H9 (cell line): ENCODE measurements around the gene LTBP4. TPM values are rescaled to one million over a fixed set of nuclear protein-coding genes. Genes with fewer than 3 reads are reported as not detected.

ENCODE experiments used
- DNase-seq: peaks from one replicate; pipeline ENCODE4 v3.0.0-alpha.2; 2017
- H2AFZ ChIP-seq: one replicate; pipeline ENCODE4 v1.6.1; 2013; ENCODE audit warnings: mild to moderate bottlenecking, low read length, control low read depth, moderate library complexity
- H2AK5ac ChIP-seq: 2 replicates; pipeline ENCODE4 v1.6.1; 2013; ENCODE audit warnings: low read length, control low read depth, mixed read lengths; ENCODE audit not compliant: insufficient read length
- H2BK120ac ChIP-seq: one replicate; pipeline ENCODE4 v1.6.1; 2013; ENCODE audit warnings: low read depth, mild to moderate bottlenecking, low read length, control low read depth, inconsistent platforms; ENCODE audit not compliant: poor library complexity, severe bottlenecking
- H2BK12ac ChIP-seq: 2 replicates; pipeline ENCODE4 v1.6.1; 2013; ENCODE audit warnings: low read length, control low read depth, mixed read lengths, low read depth; ENCODE audit not compliant: insufficient read length
- H2BK15ac ChIP-seq: 2 replicates; pipeline ENCODE4 v1.6.1; 2013; ENCODE audit warnings: low read depth, low read length, control low read depth
- H2BK20ac ChIP-seq: one replicate; pipeline ENCODE4 v1.6.1; 2013; ENCODE audit warnings: low read depth, mild to moderate bottlenecking, low read length, control low read depth, inconsistent platforms; ENCODE audit not compliant: poor library complexity, severe bottlenecking
- H2BK5ac ChIP-seq: 2 replicates; pipeline ENCODE4 v1.6.1; 2013; ENCODE audit warnings: low read length, control low read depth, mixed read lengths; ENCODE audit not compliant: insufficient read length
- H3K14ac ChIP-seq: 2 replicates; pipeline ENCODE4 v1.6.1; 2013; ENCODE audit warnings: low read length, control low read depth; ENCODE audit not compliant: insufficient read depth
- H3K18ac ChIP-seq: 2 replicates; pipeline ENCODE4 v1.6.1; 2013; ENCODE audit warnings: low read depth, mild to moderate bottlenecking, mixed read lengths, low read length, control low read depth; ENCODE audit not compliant: insufficient read length
- H3K23ac ChIP-seq: 2 replicates; pipeline ENCODE4 v1.6.1; 2013; ENCODE audit warnings: low read length, control low read depth, mixed read lengths, low read depth; ENCODE audit not compliant: insufficient read length
- H3K23me2 ChIP-seq: 2 replicates; pipeline ENCODE4 v1.6.1; 2013; ENCODE audit warnings: low read depth, mild to moderate bottlenecking, mixed read lengths, low read length, control low read depth; ENCODE audit not compliant: insufficient read length, poor library complexity, severe bottlenecking
- H3K27ac ChIP-seq: 2 replicates; pipeline ENCODE4 v1.5.1; 2013; ENCODE audit warnings: low read length, control low read depth, mixed read lengths, low read depth; ENCODE audit not compliant: insufficient read length
- H3K27me3 ChIP-seq: 2 replicates; pipeline ENCODE4 v1.6.1; 2013; ENCODE audit warnings: low read length, control low read depth, inconsistent platforms; ENCODE audit not compliant: insufficient read depth
- H3K4ac ChIP-seq: 2 replicates; pipeline ENCODE4 v1.6.1; 2013; ENCODE audit warnings: low read depth, mild to moderate bottlenecking, control low read depth, inconsistent platforms, low read length, moderate library complexity
- H3K4me1 ChIP-seq: 2 replicates; pipeline ENCODE4 v1.6.1; 2013; ENCODE audit warnings: low read length, control low read depth, inconsistent platforms; ENCODE audit not compliant: insufficient read depth
- H3K4me2 ChIP-seq: 2 replicates; pipeline ENCODE4 v1.6.1; 2013; ENCODE audit warnings: low read length, control low read depth, mixed read lengths; ENCODE audit not compliant: insufficient read length, insufficient read depth
- H3K56ac ChIP-seq: 2 replicates; pipeline ENCODE4 v1.6.1; 2013; ENCODE audit warnings: low read depth, mild to moderate bottlenecking, mixed read lengths, low read length, control low read depth; ENCODE audit not compliant: insufficient read length
- H3K79me1 ChIP-seq: 2 replicates; pipeline ENCODE4 v1.6.1; 2013; ENCODE audit warnings: low read depth, mild to moderate bottlenecking, moderate library complexity, low read length, control low read depth, inconsistent platforms; ENCODE audit not compliant: insufficient read depth, poor library complexity, severe bottlenecking
- H3K79me2 ChIP-seq: 2 replicates; pipeline ENCODE4 v1.6.1; 2013; ENCODE audit warnings: low read length, control low read depth, inconsistent platforms; ENCODE audit not compliant: insufficient read depth
- H3K9ac ChIP-seq: 2 replicates; pipeline ENCODE4 v1.6.1; 2013; ENCODE audit warnings: low read length, control low read depth, mixed read lengths; ENCODE audit not compliant: insufficient read length; ENCODE audit errors: extremely low read depth
- H3K9me3 ChIP-seq: one replicate; pipeline ENCODE4 v1.6.1; 2013; ENCODE audit warnings: low read depth, low read length, inconsistent platforms; ENCODE audit not compliant: control insufficient read depth
- H3T11ph ChIP-seq: one replicate; pipeline ENCODE4 v1.6.1; 2013; ENCODE audit warnings: mild to moderate bottlenecking, low read length, control low read depth, inconsistent platforms
- H4K20me1 ChIP-seq: one replicate; pipeline ENCODE4 v1.6.1; 2013; ENCODE audit not compliant: control insufficient read depth, insufficient read length, insufficient read depth
- H4K5ac ChIP-seq: 2 replicates; pipeline ENCODE4 v1.6.1; 2013; ENCODE audit warnings: low read depth, mild to moderate bottlenecking, mixed read lengths, low read length, control low read depth; ENCODE audit not compliant: insufficient read length
- H4K8ac ChIP-seq: replicated peaks from 2 replicates; pipeline ENCODE4 v1.6.1; 2013; ENCODE audit warnings: low read length, control low read depth, mixed read lengths, low read depth; ENCODE audit not compliant: insufficient read length
- H4K91ac ChIP-seq: 2 replicates; pipeline ENCODE4 v1.6.1; 2013; ENCODE audit warnings: low read depth, mild to moderate bottlenecking, moderate library complexity, mixed read lengths, low read length, control low read depth; ENCODE audit not compliant: insufficient read length
- H3K27ac Mint-ChIP-seq, 3 experiments: 2 replicates in 2 of 3; 3 replicates in 1 of 3; pipeline ENCODE4 v1.8.0; 2020 to 2021; ENCODE audit warnings: mixed read lengths in 3 of 3, mild to moderate bottlenecking in 1 of 3, moderate library complexity in 1 of 3
- H3K27me3 Mint-ChIP-seq: 2 replicates; pipeline ENCODE4 v1.8.0; 2021; ENCODE audit warnings: low read depth, mild to moderate bottlenecking, moderate library complexity, mixed read lengths
- H3K36me3 Mint-ChIP-seq, 3 experiments: 2 replicates in 2 of 3; 3 replicates in 1 of 3; pipeline ENCODE4 v1.8.0; 2020 to 2021; ENCODE audit warnings: low read depth in 3 of 3, mixed read lengths in 3 of 3; ENCODE audit not compliant: insufficient read depth in 1 of 3
- H3K4me1 Mint-ChIP-seq, 2 experiments: 2 replicates each; pipeline ENCODE4 v1.8.0; 2020; ENCODE audit warnings: mixed read lengths in 2 of 2
- H3K4me3 Mint-ChIP-seq, 2 experiments: 2 replicates in 1 of 2; 3 replicates in 1 of 2; pipeline ENCODE4 v1.8.0; 2020 to 2021; ENCODE audit warnings: mild to moderate bottlenecking in 2 of 2, mixed read lengths in 2 of 2, moderate library complexity in 1 of 2
- H3K9me3 Mint-ChIP-seq, 2 experiments: 2 replicates in 1 of 2; 3 replicates in 1 of 2; pipeline ENCODE4 v1.8.0; 2020; ENCODE audit warnings: mild to moderate bottlenecking in 2 of 2, mixed read lengths in 2 of 2, moderate library complexity in 1 of 2
- WGBS: extraction: QIAGEN DNeasy Blood & Tissue Kit; methylation state at CpG from one replicate; pipeline ENCODE4 v1.1.7; 2013; ENCODE audit warnings: missing lambda C conversion rate, low lambda C conversion rate, mixed read lengths; ENCODE audit not compliant: insufficient read length; ENCODE audit errors: extremely low coverage; 5-methylcytosine and 5-hydroxymethylcytosine counted together
- total RNA-seq: library from RNA; stranded (reverse); gene quantifications from 2 replicates; pipeline ENCODE4 v1.2.1, GENCODE V29; 2021
- TF ChIP-seq, protein P1 (sequence below): fragments of 200-600 bp; sonication (generic); conservative IDR thresholded peaks from 3 replicates; pipeline ENCODE4 v1.8.0; 2021; ENCODE audit warnings: antibody characterized with exemption, mild to moderate bottlenecking

Gene LTBP4
- total RNA-seq, 1 experiment from 2014 or later: 129 TPM

DNA sequence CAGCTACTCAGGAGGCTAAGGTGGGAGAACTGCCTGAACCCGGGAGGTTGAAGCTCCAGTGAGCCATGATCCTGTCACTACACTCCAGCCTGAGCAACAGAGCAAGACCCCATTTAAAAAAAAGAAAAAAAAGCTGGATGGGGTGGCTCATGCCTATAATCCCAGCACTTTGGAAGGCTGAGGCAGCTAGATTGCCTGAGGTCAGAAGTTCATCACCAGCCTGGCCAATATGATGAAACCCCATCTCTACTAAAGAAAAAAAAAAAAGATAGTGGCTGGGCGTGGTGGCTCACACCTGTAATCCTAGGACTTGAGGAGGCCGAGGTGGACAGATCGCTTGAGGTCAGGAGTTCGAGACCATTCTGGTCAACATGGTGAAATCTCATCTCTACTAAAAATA, 15.0 kb downstream of the LTBP4 start:
- no peak overlapping the region for H3T11ph ChIP-seq
- no peak for DNase-seq
- no peak overlapping the region for H3K14ac ChIP-seq
- peaks cover 13% of the 10 kb centered on the region for H3K23me2 ChIP-seq
- Mint-ChIP-seq H3K9me3 (no peaks in the 10 kb centered on the region; a peak in 1 of 5 replicates), H3K36me3 (peaks cover 20 to 54% (median 40%) of the 10 kb centered on the region in 3 experiments; a peak in 6 of 7 replicates), H3K4me1 (peaks cover 5 to 15% of the 10 kb centered on the region in 2 experiments), H3K27ac (no peak overlapping the region), H3K4me3 (no peak overlapping the region), H3K27me3 (peaks cover 18% of the 10 kb centered on the region)
- H2BK12ac ChIP-seq: no peak overlapping the region
- no CpG with 5 or more reads among the region's 5 CpGs for WGBS
- H4K8ac ChIP-seq: no peak overlapping the region
- TF ChIP-seq, protein P1, sequence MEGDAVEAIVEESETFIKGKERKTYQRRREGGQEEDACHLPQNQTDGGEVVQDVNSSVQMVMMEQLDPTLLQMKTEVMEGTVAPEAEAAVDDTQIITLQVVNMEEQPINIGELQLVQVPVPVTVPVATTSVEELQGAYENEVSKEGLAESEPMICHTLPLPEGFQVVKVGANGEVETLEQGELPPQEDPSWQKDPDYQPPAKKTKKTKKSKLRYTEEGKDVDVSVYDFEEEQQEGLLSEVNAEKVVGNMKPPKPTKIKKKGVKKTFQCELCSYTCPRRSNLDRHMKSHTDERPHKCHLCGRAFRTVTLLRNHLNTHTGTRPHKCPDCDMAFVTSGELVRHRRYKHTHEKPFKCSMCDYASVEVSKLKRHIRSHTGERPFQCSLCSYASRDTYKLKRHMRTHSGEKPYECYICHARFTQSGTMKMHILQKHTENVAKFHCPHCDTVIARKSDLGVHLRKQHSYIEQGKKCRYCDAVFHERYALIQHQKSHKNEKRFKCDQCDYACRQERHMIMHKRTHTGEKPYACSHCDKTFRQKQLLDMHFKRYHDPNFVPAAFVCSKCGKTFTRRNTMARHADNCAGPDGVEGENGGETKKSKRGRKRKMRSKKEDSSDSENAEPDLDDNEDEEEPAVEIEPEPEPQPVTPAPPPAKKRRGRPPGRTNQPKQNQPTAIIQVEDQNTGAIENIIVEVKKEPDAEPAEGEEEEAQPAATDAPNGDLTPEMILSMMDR: no peak
- no peak overlapping the region for H3K27ac ChIP-seq
- no peaks in the 10 kb centered on the region for H3K9me3 ChIP-seq
- no peak overlapping the region for H4K91ac ChIP-seq
- no peak overlapping the region for H4K5ac ChIP-seq
- no peaks in the 10 kb centered on the region for H3K4me1 ChIP-seq
- H3K4ac ChIP-seq: no peak overlapping the region
- H3K79me1 ChIP-seq: no peaks in the 10 kb centered on the region
- H2AFZ ChIP-seq: no peak overlapping the region
- H4K20me1 ChIP-seq: peaks cover 4% of the 10 kb centered on the region
- H3K56ac ChIP-seq: no peak overlapping the region
- H2AK5ac ChIP-seq: no peak overlapping the region
- H3K27me3 ChIP-seq: peaks cover 8% of the 10 kb centered on the region; the same call in 1 of the 2 replicates
- H3K79me2 ChIP-seq: no peaks in the 10 kb centered on the region
- H2BK20ac ChIP-seq: no peak overlapping the region
- H3K18ac ChIP-seq: no peak overlapping the region
- H3K4me2 ChIP-seq: no peak overlapping the region
- no peak overlapping the region for H2BK15ac ChIP-seq
- no peak overlapping the region for H3K23ac ChIP-seq
- no peak overlapping the region for H3K9ac ChIP-seq
- no peak overlapping the region for H2BK120ac ChIP-seq
- no peak overlapping the region for H2BK5ac ChIP-seq
